ENCODE results near the gene TICRR.

TICRR gene

DNA sequence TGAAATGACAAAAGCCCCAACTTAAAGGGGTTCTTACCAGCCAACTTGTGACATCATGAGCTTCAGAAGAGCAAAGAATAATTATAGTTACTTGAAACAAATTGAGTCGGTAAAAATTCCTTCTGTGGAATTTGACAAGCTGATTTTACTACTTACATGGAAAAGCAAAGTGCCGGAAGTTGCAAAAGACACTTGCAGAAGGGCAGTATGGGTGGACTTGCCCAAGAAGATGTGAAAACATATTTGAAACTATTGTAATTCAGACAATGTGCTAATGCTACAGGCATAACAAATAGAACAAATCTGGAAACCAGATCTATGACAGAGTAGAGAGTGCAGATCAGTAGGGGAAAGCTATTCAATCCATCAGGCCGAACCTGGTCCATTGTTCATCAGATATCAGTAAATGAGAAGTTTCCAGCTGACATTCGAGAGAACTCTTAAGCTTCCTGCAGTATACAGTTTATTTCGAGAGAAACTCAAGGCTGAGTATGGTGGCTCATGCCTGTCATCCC is 82.5 kb downstream of the TICRR start:
- no peak for DNase-seq

DNA sequence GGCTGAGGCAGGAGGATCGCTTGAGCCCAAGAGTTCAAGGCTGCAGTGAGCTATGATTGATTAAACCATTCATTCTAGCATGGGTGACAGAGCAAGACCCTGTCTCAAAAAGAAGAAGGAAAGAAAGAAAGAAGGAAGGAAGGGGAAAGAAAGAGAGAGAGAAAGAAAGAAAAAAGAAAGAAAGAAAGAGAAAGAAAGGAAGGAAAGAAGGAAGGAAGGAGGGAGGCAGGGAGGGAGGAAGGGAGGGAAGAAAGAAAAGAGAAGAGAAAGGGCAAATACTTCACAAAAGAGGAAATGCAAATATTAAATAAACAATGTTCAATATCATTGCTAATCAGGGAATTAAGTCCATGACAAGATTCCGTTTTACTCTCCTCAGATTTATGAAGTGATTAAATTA is 84.0 kb downstream of the TICRR start:
- no peak for DNase-seq

DNA sequence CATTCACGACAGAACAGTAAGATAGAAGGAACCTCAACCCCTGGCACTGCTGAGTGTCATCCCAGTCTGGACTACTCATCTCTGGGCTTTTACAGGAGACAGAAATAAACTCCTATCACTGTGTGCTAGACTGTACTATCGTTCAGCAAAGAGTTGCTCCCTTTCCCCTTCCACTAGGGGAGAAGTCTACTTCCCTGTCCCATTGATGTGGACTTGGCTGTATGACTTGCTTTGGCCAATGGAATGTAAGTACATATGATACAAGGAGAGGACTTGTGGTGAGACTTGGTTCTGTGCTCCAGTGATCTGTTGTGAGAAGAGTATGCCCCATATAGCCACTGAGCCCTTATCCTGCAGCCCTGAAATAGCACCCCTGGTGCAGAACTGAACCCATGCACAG is 85.3 kb downstream of the TICRR start:
- DNase-seq, result no peak

DNA sequence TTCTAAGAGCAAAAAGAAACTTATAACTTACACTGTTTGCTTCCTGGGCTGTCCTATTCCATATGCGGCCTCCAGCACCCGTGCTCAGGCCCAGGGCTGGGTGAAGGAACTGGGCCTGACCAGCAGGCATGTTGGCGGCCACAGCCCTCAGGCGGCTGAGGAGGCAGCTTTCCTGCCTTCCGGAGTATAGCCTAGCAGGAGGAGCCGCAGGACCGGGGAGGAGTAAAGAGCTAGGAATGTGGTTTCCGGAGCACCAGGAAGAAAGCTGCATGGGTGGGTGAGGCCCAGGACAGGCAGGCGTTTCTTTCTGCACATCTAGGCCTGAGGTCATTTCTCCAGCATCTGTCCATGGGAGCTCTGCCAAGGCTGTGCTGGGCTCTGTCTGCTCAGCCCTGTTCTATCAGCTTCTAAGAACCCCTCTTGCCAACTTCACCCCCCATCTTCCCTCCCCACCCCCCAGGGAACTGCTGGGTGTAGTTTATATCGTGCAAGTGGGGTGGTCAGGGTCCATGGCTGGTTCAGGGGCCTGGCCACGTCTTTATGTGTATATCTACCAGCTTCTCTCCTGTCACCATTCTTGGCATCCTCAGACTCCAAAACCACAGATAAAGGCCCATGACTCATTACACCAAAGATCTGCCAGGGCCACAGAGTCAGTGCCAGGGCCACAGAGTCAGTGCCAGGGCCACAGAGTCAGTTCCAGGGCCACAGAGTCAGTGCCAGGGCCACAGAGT is 87.8 kb downstream of the TICRR start:
- DNase-seq, result no peak

DNA sequence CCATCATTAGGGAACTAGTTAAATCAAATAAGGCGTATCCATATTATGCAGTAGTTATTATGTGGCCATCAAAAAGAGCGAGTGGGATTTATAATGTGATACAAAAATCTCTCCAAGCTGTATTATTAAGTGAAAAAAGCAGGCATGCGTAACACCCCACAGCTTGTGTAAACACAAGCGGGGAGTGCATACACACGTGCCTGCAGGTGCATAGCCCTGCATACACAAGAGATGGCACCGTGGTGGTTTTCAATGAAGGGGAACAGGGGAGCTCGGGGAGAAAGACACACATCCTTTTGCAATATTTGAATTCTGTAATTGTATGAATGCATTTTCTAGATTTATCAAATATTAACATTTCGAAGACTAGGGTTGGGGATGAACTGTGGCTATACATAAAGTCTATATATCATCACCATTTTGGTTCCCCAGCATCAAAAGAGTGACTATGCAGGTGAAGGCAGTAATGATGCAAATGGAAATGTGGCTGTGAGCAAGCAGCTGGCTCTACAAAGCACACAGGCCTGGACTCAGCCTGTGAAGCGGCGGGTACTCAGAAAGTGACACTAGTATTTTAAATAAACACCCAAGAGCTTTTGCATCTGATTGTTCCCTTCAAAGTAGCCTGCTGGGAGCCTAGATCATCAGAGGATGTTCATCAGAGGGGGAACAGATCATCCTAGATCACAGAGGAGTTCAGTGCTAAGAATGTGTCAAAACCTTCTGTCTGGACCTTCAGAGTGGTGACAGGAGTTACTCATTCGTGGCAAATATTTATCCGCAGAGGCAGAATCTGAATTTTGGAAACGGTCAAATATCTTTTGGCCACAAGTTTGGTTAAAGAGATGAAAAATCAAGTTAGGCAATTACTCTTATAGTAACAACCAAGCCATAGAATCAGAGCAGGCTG is 89.4 kb downstream of the TICRR start:
- no peak for DNase-seq

DNA sequence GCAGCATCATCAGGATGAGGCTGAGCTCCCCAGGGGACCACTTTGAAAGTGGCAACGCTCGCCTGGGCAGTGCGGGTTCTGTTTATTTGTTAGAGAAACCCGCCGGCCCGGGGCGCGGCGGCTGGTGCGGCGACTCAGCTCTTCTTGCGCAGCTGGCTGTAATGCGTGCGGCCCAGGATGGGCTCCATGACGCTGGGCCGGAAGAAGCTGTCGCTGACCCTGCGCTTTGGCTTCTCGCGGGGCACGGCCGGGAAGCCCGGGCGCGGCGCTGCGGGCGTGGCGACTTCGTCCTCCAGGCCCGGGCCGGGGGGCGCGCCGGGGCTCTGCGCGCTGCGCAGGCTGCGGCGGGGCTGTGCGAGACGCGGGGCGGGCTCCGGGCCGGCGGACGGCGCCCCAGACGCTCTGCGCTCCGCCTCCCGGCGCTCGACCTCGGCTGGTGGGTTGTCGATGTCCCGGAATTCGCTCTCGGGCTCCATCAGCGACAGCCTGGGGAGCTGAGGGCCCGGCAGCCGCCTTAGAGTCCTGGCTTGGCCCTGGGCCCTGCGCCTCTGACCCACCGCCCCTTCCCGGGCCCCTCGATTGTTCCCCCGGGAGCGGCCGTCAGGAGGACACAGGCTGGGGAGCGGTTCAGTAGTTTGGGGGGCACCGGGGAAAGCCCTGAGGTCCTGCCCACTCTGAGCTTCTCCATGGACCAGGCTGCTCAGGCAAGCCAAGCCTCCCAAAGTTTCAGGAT is 90.3 kb downstream of the TICRR start:
- no peak for DNase-seq

DNA sequence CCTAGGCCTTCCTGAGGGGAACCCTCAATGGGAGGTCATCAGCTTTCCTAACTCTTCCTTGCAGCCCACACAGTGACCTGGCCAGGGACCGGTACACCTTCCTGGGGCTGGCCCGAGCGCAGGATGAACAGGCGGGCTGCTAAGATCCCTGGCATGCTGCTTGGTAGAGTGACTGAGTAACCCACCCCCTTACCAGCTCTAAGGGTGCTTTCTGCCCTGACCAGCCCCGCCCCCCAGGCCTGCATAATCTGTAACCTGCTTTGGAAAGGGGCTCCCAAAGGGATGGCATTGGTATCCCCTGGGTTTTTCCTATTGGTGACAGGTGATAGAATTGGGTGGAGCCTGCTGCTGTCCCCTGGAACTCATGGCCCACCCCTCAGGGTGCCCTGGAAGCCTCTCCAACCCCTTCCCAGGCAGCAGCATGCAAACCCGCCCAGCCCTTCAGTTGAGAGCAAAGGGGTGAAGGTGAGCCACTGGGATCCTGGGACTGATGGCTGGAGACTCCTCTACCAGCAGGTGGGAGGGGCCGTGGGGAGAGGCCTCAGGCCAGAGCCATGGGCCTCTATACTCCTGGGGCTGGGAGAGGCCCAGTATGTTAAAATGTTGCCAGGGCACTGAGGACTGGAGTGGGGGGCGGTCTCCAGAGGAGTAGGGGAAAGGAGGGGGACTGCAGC is 91.1 kb downstream of the TICRR start:
- DNase-seq, result no peak

DNA sequence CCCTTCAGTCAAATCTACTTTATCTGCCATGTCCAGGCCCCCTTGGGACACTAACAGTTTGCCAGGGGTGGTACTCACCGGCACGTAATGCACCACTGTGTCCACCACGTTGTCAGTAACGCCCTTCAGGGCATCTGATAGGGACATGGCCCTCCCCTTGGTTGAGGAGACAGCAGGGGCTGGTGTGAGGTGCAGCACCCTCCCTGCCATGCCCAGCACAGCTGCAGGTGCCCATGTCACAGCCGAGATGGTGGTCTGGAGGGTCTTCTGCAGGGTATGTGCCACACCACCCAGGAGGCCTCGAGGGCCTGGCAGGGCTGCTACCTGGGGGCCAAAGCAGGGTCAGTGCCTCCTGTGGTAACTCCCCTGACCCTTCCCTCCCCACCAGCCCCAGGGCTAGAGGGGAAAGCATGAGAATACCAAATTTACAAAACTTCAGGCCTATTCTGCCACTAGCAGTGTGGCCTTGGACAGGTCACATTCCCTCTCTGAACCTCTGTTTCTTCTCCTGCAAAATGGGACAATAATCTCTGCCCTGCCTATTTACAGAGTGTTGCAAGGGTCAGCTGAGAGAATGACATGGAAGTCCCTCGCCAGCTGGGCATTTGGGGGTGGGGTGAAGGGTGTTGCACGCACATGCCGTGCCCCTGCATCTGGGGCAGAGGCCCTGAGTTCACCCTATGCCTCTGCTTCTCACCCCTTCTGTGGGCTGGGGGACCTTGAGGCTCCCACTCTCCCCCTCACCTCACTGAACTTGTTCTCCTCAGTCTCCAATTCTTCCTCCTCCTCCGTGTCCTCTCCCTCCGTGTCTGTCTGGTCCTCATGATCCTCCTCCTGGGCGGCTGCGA is 91.8 kb downstream of the TICRR start:
- DNase-seq, result no peak

DNA sequence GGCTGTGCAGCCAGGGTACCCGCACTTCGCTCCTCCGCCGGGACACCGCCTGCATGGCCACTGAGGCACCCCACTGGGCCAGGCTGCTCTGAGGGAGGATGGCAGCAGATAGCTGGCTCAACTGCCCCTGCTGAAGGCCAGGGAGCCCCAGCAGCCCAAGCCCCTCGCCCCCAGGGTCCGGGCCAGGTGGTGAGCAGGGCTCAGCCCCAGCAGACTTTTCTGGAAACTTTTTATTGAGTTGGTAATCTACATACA is 92.4 kb downstream of the TICRR start:
- no peak for DNase-seq

DNA sequence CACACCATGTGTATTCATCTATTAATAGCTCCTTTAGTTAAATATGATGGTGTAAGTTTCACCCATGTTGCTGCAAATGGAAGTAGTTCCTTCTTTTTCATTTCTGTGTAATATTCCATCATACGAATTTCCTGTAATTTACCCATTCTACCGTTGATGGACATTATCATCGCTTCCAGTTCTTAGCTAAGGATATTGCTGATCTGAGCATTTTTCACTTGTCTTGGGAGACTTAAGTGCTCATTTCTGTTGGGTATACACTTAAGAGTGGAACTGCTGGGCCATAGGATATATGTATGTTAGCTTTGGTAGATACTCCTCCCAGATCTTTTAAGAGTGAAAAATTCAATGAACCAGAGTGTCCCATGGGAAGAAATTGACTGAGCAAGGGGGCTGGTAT is 92.9 kb downstream of the TICRR start:
- no peak for DNase-seq

DNA sequence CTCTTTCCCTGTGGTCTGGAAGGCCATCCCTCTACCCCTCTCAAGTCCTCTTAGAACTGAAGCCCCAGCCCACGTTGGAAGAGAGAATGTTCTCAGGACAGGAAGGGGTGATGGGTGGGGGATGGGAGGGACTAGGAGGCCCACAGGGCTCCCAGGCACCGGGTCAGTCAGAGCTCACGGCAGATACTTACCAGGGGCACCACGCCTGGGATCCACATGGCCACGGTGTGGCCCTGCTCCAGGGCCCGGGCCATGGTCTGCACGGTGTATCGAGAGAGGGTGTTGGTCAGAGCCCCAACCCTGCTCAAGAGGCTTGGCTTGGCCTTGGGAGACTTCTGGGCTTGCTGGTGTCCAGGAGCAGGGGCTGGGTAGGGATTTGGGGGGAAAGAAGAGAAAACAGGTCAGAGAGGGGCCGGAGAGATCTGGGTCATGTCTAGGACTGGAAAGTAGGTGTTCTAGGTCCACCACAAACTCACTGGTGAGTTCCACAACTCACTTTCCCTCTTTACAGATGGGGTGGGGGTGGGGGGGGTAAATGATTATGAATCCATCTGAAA is 94.1 kb downstream of the TICRR start:
- no peak for DNase-seq

DNA sequence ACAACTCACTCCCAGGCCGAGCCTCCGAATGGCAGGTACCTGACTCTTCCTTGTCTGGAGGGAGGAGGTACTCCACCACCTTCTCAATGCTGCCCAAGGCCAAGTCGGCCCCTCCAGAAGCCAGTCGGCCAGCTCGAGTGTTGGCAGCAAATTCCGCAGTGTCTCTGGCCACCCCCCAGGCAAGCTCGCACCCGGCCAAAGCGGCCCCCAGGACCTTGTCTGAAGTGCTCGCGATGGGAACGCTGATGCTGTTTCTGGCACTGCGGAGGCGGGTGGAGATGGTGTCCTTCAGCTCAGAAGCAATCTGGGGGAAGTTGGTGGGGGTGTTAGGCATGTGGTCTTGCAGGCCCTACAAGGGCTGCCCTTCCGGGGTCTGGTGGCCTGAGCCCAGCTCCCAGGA is 94.7 kb downstream of the TICRR start:
- DNase-seq, result no peak

DNA sequence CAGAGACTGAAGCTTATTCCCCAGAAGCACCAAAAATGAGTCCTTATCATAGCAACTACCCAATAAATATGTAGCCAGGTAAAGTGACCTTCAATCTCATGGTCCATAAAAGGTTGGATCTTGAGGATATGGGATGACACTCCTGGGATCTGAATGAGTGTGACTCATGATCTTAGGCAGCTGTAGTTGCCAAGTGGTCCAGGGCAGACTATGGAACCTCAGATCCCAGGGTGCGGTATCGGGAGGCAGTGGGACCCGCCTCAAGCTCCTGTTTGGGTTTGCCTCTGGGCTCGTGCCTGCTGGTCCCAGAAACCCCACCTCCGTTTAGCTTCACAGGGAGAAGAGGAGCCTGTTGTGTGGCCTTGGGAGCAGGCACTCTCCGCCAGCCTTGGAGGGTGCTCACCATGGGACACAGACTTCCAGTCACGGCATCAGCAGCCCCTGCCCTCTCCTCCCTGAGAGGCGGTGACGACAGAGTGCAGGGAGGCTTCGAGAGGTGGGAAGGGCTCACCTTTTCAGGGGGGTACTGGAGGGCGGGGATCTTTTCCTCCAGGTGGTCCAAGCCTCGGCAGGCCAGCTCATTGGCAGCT is 95.8 kb downstream of the TICRR start:
- DNase-seq, result no peak

DNA sequence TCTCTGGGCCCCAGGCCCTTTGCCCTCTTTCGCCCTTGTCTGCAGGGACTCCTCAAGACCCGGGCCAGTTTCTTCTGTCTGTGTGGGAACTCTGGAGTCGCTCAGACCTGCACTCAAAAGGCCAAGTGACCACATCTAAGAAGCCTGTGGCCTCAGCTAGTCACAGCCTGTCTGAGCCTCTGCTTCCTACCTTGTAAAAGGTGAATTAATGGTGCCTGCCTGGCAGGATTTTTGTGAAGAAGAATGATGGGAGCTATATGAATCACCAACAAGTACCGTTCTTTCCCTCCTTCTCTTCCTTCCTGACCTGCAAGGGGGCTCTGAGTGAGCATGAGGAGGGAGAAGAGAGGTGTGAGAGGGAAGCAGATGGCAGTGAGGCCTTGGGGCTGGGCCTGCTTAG is 96.4 kb downstream of the TICRR start:
- DNase-seq, result no peak

DNA sequence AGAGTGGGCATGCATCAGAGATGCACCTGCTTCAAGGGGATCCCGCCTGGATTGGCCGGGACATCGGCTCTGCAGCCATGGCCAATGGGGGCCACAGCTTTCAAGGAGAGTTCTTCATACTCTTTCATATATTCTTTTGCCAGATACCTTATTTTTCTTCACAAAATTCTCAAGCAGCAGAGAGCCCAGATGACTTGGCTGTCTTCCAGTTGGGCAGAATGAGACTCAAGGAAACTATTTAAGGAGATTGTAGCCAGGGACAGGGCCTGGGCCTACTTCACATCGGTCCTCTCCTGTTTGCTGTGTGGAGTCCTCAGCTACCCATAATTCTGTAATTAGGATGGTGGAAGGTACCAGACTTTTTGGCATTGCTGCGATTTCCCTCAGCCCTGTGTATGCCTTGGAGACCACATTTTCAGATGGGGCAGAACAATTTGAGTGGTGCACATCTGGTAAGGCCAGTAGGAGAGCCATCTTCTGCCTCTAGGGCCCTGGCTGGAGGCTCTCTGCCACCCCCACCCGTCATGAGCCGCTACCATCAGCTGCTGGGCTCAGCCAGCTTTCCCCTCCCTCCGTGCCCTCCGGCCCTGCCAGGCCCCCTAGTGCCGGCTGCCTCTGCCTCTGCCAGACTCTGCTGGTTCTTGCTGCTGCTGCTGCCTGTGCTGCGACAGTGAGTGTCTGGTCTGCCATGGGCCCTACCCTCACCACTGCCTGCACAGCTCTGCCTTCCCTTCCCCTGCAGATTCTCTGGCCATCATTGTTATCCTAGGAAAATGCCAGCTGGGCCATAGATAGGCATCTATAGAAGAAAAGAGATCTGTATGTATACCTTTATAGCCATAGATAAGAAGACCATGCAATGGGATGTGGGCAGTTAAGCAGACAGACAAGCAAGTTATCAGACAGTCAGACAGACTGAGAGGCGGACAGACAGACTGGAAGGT is 97.2 kb downstream of the TICRR start:
- no peak for DNase-seq

DNA sequence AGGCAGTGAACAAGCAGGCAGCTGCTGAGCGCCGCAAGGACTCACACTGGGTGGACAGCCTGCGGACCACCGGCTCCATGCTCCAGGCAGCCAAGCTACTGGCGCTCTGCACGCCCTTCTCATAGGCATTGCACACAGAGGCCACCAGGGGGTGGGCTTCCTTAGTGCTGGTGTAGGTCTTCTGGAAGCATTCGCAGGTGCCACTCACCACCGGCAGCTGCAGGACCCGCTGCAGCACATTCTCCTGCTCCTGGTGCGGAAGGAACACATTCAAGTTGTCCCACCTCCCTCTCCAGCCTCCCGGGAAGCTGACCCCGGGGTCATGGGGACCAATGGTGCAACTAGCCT is 97.9 kb downstream of the TICRR start:
- no peak for DNase-seq

DNA sequence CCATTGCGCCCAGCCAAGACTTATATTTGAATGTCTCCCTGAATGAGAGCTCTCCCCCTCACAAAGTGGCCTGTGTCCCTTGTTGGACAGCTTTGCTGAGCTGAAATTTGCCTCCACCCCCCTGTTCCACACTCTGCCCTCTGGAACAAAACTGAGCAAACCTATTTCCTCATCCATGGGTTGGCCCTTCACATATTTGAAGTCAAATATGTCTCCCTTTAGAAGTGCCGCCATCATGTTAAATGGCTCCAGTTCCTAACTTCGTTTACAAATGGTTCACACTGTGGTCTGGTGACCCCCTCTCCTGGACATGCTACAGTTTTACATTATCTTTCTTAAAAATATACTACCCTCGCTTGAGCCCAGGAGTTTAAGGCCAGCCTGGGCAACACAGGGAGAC is 99.3 kb downstream of the TICRR start:
- DNase-seq, result no peak

DNA sequence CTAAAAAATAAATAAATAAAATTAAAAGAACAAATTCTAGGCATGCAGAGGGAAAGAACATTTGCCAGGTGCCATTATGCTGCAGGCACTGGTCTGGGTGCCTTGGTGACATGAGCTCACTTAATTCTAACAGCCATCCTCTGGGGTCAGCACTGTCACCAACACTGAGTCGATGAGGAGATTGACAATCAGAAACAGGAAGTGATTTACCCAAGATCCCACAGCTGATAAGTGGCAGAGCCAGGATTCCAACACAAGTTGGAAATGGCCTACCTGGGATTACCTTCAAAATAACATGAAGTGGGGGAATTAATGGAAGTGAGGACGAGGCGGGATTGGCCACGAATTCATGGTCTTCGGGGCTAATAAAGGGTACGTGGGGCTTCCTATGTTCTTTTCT is 100.3 kb downstream of the TICRR start:
- DNase-seq, result no peak

DNA sequence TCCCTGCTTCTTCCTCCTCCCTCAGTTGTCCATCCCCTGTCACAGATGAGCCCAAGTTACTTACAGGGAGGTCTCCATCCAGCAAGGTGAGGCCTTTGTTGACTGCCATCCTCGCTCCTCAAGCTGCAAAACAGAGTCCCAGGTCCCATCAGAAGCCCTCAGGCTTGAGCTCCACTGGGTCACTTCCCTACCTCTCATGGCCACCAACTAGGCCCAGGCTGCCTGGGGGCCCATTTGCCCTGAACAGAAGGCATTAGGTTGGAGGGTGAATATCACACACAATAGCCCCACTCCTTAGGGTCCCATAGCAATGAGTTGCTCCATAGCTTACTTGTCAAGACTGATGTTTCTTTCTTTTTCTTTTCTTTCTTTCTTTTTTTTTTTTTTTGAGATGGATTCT is 102.1 kb downstream of the TICRR start:
- DNase-seq, result no peak
